HG02852 (cell line): ENCODE data around the gene PRR7.
"Not testable (repeated sequence)": the region's sequence is repeated elsewhere in the genome, so short reads cannot be mapped to it uniquely, and the experiment has no call there.

Experiments used
- ATAC-seq: cut with Tn5 transposase; IDR thresholded peaks from one replicate; pipeline ENCODE4 v1.9.1; 2021; ENCODE audit warnings: mild to moderate bottlenecking, moderate library complexity; ENCODE audit not compliant: unreplicated experiment

The PRR7 gene, protein sequence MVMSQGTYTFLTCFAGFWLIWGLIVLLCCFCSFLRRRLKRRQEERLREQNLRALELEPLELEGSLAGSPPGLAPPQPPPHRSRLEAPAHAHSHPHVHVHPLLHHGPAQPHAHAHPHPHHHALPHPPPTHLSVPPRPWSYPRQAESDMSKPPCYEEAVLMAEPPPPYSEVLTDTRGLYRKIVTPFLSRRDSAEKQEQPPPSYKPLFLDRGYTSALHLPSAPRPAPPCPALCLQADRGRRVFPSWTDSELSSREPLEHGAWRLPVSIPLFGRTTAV

GRCh38 chr5:177446200-177447065 lies at the start of gene PRR7:
Gene PRR7 (plus strand): TSS chr5:177446814. CDS start chr5:177455068, 8,254 bp downstream.
- peak; percentile 54 for ATAC-seq

GRCh38 chr5:177397875-177398390 lies 48.7 kb upstream of the PRR7 start:
- ATAC-seq, result no peak

- ATAC-seq, result no peak
Observed at GRCh38 chr5:177399997-177400868, 46.4 kb upstream of the PRR7 start, which contains the start of gene PFN3. Gene PFN3 (minus strand): TSS chr5:177400661. CDS start chr5:177400576, 85 bp downstream.

DNA sequence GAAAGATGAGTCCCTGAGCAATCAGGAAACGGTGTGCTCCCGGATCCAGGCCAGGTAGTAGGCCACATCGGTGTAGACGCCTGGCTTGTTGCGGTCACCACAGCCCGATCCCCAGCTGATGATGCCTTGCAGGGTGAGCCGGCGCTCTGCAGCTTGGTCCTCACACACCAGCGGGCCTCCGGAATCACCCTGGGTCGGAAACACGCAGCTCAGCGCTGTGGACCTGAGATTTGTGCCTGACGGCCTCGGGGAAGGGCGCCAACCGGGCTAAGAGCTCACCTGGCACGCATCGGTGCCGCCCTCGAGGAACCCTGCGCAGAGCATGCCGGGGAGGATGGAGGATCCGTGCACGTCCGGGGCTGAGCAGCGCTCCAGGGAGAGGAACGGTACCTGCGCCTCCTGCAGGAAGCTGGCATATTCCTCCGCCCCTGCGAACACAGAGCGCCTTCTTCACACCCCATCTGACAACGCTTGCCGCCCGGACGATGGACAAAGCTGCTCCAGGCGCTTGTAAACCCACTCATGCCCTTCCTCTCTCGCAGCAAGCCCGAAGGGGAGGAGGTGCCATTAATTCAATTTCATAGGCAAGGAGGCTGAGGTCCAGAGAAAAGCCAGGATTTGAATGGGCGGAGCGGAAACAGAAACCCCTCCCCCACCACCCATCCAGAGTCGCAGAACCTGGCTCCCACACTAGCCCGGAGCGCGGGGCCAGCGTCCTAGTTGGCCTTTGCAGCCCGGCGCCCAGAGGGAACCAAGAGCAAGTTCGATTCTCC lies 44.2 kb upstream of the PRR7 start:
- ATAC-seq, result no peak

DNA sequence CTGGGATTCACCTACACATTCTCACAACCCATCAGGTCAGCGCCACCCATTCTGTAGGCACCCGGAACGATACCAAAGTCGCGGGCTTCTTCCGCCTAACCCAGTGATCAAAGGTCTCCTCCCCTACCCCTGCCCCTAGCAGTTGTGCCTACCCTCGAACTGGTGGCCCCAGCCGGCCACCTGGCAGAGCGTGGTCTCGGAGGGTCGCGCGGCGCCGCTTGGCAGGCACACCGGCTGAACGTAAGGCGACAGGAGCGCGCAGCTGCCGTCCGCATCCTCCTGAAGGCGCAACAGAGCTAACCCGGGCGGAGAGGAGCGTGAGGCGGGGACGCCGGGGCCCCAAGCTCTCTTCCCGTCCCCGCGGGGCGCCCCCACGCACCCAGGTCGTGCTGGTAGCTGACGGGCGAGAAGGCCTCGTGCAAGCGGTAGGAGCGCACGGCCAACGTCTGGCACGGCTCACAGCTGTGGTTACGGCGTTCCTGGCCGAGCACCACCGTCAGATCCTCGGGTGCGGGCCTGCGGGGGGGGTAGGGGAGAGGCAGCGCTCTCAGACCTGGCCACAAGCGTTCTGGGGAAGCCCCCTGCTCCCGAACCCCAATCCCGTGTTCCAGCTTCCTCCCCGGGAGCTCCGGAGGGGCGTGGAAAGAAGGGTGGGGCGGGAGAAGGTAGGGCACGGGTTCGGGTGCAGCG lies 43.4 kb upstream of the PRR7 start:
- ATAC-seq, result peak; percentile 14

- peak; percentile 79 for ATAC-seq
Observed at GRCh38 chr5:177403792-177404640, 42.6 kb upstream of the PRR7 start.

DNA sequence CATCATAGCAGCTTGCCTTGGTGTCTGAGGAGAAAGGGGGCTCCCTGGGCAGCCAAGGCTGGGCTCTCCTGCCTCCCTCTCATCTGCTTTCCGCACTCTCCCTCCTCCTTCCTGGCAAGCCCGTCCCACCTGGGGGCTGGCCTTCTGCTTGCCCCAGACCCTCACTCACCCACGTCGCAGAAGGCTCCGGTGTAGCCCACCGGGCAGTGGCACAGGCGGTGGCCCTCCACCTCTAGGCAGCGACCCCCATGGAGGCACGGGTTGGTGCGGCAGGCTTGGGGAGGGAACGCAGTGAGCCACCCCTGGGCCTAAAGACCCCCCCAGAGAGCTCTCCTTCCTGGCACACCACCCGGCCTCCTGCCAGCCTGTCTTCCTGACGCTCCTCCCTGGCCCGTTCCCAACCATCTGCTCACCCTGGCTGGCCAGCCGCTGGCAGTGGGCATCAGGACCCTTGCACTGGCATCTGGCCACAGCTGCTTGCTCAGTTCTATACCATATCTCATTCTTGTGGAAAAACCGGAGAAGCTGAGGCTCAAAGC lies 41.9 kb upstream of the PRR7 start:
- no peak for ATAC-seq

- no peak for ATAC-seq
Observed at GRCh38 chr5:177405312-177405711, 41.3 kb upstream of the PRR7 start.

DNA sequence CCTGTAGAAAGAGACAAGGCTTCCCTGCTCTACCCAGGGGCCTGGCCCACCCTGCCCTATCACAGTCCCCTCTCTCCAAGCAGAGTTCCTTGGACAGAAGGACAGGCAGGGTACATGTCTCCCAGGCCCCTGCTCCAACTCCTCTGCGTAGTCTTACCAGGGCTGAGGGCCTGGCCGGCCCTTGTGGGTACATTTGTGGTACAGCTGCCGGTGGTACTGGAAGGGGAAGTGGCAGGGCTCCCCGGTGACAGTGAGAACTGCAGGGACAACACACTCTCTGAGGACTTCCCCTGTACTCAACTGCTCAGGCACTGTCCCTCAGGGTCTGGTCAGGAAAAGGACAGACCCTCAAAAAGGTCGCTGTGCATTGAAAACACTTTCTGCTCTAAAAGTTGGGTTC lies 40.8 kb upstream of the PRR7 start:
- ATAC-seq, result no peak

GRCh38 chr5:177409043-177409801 lies 37.4 kb upstream of the PRR7 start, which contains the start of gene F12:
Gene F12 (minus strand): TSS chr5:177409564. CDS start chr5:177409527, 37 bp downstream.
- ATAC-seq, result no peak

DNA sequence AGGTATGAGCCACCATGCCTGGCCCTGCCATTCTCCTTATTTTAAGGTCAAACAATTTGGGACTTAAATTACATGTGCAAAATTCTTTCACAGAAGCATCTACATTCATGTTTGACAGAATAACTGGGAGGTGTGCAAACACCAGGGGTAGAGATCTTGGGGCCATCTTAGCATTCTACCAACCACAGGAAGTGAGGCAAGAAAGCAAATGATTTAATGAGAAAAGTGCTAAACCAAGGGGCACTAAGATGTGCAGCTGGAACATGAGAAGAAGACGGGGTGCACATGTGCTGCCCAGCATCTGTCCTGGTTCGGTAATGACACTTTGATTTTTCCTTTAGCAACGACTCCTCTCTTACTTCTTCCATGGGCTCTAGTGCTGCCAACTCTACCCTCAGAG lies 36.0 kb upstream of the PRR7 start:
- no peak for ATAC-seq

GRCh38 chr5:177412603-177413233 lies 33.9 kb upstream of the PRR7 start:
- ATAC-seq, result peak; percentile 73

- ATAC-seq, result no peak
Observed at GRCh38 chr5:177414481-177414880, 32.1 kb upstream of the PRR7 start.

DNA sequence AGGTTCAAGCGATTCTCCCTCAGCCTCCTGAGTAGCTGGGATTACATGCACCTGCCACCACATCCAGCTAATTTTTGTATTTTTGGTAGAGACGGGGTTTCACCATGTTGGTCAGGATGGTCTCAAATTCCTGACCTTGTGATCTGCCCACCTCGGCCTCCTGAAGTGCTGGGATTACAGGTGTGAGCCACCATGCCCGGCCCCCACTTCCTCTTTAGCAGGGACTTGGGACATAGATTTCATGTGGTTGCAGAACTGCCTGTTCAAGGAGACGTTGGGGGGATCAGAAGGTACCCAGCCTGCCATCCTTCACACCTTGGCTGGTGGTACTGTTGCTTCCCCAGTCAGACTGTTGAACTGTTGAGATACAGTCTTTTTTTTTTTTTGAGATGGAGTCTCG lies 29.5 kb upstream of the PRR7 start:
- not testable (repeated sequence) for ATAC-seq

- no peak for ATAC-seq
Observed at GRCh38 chr5:177419046-177419445, 27.6 kb upstream of the PRR7 start.

DNA sequence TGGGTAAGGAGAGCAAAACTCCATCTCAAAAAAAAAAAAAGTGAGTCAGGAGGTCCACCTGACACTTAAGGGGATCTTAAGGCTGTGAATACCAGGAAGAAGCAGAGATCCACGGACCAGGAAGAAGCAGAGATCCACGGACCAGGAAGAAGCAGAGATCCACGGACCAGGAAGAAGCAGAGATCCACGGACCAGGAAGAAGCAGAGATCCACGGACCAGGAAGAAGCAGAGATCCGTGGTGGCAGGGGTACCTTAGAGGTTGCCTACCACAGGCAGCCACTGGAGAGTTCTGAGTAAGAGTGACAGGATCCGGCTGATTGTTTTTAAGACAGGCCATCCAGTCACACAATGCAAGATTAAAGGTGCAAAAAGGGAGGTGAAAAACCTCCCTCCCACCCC lies 26.1 kb upstream of the PRR7 start:
- ATAC-seq, result not testable (repeated sequence)
